Uterus (tissue), 2 donors: Measurements from ENCODE around the gene CRY1.

Experiments
- CTCF ChIP-seq, 4 experiments: fragments of 200-600 bp in 2 of 4; fragments of 450-650 bp in 2 of 4; sonication (generic) in 2 of 4; IDR thresholded peaks; one replicate each; pipeline ENCODE4 v1.5.1; 2016 to 2019; ENCODE audit warnings: antibody characterized with exemption in 4 of 4, mild to moderate bottlenecking in 2 of 4, moderate library complexity in 1 of 4
- POLR2A ChIP-seq, 2 donors: fragments of 450-650 bp; IDR thresholded peaks; one replicate each; pipeline ENCODE4 v1.6.1; 2016; ENCODE audit warnings: antibody characterized with exemption in 2 of 2, mild to moderate bottlenecking in 1 of 2, moderate library complexity in 1 of 2

- TF ChIP-seq POLR2A (IDR thresholded peaks at IDR 0.05) (no peak), CTCF (IDR thresholded peaks at IDR 0.05) (no peak)
Observed at GRCh38 chr12:107129315-107129930, 36.1 kb upstream of the CRY1 start.
